ENCODE measurements around the gene LRFN5.

DNA sequence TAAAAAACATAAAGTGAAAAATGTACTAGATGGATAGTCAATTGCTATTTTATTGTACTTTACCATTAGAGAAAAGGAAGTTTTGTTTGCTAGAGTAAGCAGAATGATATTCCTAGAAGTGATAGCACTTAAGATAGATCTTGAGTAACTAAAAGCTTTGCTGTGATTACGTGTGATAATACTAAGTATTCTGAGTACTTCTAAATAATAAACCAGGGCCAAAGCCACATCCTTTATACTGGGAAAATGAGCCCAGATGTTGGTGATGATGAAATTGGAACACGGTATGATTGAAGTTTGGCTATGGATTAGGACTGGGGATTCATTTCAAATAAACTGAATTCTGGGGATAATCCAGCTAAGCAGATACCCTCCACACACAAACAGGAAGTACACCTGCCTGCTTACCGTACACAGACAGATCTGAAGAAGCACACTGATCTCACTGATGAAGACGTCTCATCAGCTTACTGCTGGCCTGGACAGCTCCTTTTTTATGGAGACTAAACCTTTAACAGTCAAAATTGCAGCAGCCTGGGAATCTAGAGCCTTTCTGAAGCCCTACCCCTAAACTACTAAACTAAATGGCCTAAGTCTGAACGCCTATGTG, 199.8 kb downstream of the LRFN5 start:
- TF ChIP-seq ZNF514 (tag by site-specific recombination; IDR thresholded peaks at IDR 0.05) (no peak), ZNF670 (tag by site-specific recombination; IDR thresholded peaks at IDR 0.05; ENCODE audit: low read depth) (no peak), ZBTB7A (tag by site-specific recombination; IDR thresholded peaks at IDR 0.05; ENCODE audit: low read depth) (no peak), MZF1 (tag by site-specific recombination; IDR thresholded peaks at IDR 0.05; ENCODE audit: borderline replicate concordance) (no peak), KLF16 (tag by site-specific recombination; IDR thresholded peaks at IDR 0.05) (no peak), ZNF202 (tag by site-specific recombination; IDR thresholded peaks at IDR 0.05; ENCODE audit: borderline replicate concordance) (no peak), ZBTB8A (tag by site-specific recombination; IDR thresholded peaks at IDR 0.05) (no peak), GLIS2 (tag by site-specific recombination; IDR thresholded peaks at IDR 0.05) (no peak)
- TF ChIP-seq, protein P1, sequence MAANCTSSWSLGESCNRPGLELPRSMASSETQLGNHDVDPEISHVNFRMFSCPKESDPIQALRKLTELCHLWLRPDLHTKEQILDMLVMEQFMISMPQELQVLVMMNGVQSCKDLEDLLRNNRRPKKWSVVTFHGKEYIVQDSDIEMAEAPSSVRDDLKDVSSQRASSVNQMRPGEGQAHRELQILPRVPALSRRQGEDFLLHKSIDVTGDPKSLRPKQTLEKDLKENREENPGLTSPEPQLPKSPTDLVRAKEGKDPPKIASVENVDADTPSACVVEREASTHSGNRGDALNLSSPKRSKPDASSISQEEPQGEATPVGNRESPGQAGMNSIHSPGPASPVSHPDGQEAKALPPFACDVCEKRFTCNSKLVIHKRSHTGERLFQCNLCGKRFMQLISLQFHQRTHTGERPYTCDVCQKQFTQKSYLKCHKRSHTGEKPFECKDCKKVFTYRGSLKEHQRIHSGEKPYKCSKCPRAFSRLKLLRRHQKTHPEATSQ (tag by site-specific recombination; IDR thresholded peaks at IDR 0.05), result no peak
- TF ChIP-seq, protein P2, sequence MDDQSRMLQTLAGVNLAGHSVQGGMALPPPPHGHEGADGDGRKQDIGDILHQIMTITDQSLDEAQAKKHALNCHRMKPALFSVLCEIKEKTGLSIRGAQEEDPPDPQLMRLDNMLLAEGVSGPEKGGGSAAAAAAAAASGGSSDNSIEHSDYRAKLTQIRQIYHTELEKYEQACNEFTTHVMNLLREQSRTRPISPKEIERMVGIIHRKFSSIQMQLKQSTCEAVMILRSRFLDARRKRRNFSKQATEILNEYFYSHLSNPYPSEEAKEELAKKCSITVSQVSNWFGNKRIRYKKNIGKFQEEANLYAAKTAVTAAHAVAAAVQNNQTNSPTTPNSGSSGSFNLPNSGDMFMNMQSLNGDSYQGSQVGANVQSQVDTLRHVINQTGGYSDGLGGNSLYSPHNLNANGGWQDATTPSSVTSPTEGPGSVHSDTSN (CRISPR knock-in tag; IDR thresholded peaks at IDR 0.05), result no peak
- TF ChIP-seq, protein P3, sequence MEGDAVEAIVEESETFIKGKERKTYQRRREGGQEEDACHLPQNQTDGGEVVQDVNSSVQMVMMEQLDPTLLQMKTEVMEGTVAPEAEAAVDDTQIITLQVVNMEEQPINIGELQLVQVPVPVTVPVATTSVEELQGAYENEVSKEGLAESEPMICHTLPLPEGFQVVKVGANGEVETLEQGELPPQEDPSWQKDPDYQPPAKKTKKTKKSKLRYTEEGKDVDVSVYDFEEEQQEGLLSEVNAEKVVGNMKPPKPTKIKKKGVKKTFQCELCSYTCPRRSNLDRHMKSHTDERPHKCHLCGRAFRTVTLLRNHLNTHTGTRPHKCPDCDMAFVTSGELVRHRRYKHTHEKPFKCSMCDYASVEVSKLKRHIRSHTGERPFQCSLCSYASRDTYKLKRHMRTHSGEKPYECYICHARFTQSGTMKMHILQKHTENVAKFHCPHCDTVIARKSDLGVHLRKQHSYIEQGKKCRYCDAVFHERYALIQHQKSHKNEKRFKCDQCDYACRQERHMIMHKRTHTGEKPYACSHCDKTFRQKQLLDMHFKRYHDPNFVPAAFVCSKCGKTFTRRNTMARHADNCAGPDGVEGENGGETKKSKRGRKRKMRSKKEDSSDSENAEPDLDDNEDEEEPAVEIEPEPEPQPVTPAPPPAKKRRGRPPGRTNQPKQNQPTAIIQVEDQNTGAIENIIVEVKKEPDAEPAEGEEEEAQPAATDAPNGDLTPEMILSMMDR (tag by site-specific recombination; IDR thresholded peaks at IDR 0.05), result no peak
- TF ChIP-seq, protein P4, sequence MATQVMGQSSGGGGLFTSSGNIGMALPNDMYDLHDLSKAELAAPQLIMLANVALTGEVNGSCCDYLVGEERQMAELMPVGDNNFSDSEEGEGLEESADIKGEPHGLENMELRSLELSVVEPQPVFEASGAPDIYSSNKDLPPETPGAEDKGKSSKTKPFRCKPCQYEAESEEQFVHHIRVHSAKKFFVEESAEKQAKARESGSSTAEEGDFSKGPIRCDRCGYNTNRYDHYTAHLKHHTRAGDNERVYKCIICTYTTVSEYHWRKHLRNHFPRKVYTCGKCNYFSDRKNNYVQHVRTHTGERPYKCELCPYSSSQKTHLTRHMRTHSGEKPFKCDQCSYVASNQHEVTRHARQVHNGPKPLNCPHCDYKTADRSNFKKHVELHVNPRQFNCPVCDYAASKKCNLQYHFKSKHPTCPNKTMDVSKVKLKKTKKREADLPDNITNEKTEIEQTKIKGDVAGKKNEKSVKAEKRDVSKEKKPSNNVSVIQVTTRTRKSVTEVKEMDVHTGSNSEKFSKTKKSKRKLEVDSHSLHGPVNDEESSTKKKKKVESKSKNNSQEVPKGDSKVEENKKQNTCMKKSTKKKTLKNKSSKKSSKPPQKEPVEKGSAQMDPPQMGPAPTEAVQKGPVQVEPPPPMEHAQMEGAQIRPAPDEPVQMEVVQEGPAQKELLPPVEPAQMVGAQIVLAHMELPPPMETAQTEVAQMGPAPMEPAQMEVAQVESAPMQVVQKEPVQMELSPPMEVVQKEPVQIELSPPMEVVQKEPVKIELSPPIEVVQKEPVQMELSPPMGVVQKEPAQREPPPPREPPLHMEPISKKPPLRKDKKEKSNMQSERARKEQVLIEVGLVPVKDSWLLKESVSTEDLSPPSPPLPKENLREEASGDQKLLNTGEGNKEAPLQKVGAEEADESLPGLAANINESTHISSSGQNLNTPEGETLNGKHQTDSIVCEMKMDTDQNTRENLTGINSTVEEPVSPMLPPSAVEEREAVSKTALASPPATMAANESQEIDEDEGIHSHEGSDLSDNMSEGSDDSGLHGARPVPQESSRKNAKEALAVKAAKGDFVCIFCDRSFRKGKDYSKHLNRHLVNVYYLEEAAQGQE (tag by site-specific recombination; IDR thresholded peaks at IDR 0.05), result no peak

All from HEK293 (cell line).